GM18526 (cell line): Measurements from ENCODE around the gene GPR26.

Experiments
- POLR2A ChIP-seq: IDR thresholded peaks from 3 replicates; pipeline ENCODE4 v1.6.1; 2011; ENCODE audit not compliant: insufficient read length; ENCODE audit errors: extremely low read depth

Gene GPR26

DNA sequence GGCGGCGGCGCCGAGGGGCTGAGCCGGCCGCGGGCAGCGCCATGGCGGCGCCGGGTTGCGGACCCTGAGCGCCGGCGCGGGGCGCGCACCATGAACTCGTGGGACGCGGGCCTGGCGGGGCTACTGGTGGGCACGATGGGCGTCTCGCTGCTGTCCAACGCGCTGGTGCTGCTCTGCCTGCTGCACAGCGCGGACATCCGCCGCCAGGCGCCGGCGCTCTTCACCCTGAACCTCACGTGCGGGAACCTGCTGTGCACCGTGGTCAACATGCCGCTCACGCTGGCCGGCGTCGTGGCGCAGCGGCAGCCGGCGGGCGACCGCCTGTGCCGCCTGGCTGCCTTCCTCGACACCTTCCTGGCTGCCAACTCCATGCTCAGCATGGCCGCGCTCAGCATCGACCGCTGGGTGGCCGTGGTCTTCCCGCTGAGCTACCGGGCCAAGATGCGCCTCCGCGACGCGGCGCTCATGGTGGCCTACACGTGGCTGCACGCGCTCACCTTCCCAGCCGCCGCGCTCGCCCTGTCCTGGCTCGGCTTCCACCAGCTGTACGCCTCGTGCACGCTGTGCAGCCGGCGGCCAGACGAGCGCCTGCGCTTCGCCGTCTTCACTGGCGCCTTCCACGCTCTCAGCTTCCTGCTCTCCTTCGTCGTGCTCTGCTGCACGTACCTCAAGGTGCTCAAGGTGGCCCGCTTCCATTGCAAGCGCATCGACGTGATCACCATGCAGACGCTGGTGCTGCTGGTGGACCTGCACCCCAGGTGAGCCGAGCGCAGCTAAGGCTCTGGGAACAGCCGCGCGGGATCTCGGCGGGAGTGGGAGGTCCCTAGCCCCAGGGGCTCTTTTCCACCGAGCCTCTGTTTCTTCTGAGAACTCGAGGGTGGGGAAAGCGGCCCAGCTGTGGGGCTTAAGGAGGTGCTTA is at the start of gene GPR26:
GPR26 (plus strand) TSS at position 38 of the 919 bp plus-strand sequence; CDS start at position 91, 53 bp downstream.
- TF ChIP-seq POLR2A, result no peak

GRCh38 chr10:123618224-123618623 is 47.9 kb upstream of the GPR26 start:
- no peak for TF ChIP-seq POLR2A

GRCh38 chr10:123619067-123619855 is 46.9 kb upstream of the GPR26 start:
- TF ChIP-seq POLR2A, result no peak

- TF ChIP-seq POLR2A, result no peak
Observed at GRCh38 chr10:123620621-123621020, 45.5 kb upstream of the GPR26 start.

GRCh38 chr10:123621492-123621891 is 44.7 kb upstream of the GPR26 start:
- TF ChIP-seq POLR2A, result no peak

- TF ChIP-seq POLR2A, result no peak
Observed at GRCh38 chr10:123621916-123622315, 44.2 kb upstream of the GPR26 start.

DNA sequence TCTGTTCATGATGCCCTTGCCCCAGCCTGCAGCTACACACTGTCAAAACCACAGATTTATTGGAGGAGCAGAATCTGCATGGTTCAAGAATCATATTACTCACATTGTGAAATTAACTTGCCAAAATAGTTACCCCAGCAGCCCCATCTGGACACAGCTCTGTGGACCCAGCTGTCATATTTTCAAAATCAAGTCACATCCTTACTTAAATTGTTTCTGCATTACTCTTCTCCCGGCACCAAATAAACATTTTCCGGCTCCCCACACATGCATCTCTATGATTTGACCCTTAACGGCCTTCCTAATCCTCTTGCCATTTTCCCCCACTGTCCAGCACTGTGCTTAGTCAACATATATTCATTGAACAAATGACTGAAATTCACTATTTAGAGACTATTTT is 43.8 kb upstream of the GPR26 start:
- no peak for TF ChIP-seq POLR2A

DNA sequence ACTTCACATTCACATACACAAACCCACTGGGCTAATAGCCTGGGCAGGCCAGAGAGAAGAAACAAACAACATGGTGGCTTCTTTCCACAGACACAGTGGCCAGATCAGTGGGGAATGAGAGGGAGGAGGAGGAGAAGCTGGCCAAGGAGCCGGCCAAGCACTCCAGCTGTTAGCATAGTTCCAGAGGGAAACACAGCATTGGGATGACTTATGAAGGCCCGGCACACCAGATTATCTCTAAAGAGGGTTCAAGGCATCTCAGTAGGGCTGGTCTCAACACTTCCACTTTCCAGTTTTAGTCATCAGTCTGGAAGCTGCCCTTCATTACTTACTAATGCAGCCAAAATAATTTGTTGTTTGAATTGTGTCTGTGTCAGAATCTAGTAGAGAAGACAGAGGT is 42.1 kb upstream of the GPR26 start:
- no peak for TF ChIP-seq POLR2A

DNA sequence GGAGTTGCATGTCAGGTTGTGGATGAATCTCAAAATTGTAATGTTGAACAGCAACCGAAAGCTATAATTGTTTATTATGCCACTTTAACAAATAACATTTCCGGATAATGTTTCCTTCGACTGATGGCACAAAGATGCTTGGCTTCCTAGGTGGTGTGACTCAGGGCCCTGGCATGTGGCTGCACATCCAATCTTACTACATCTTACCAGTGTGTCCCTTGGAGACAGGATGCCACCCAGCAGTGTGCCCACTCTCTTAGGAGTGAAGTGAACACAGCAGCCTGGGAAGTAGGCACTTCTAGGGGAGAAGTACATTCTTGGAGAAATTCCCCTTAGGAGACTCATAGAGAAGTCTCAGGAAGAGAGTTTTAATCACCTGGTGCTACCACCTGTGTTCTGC is 33.0 kb upstream of the GPR26 start:
- no peak for TF ChIP-seq POLR2A

- no peak for TF ChIP-seq POLR2A
Observed at GRCh38 chr10:123633636-123634035, 32.5 kb upstream of the GPR26 start.

GRCh38 chr10:123634221-123634620 is 31.9 kb upstream of the GPR26 start:
- TF ChIP-seq POLR2A, result no peak

- no peak for TF ChIP-seq POLR2A
Observed at GRCh38 chr10:123635131-123635530, 31.0 kb upstream of the GPR26 start.

DNA sequence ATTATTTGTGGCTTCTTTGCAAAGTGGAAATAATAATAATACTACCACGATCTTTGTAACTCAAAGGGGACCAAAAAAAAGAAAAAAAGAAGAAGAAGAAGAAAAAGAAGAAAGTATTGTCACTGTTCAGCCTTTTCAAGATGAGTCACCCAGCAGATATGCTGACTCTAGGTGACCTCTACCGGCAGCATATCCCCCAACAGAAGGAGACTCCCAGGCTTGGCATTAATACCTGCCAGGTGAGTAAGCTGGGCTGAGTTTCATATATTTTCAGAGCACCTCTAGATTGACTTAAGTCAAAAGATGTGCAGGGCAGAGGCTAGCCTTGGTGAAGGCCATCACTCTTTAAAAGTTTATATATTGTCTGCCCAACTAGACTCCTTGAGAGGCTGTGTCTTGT is 30.4 kb upstream of the GPR26 start:
- TF ChIP-seq POLR2A, result no peak

- TF ChIP-seq POLR2A, result no peak
Observed at GRCh38 chr10:123636598-123637325, 29.4 kb upstream of the GPR26 start.

DNA sequence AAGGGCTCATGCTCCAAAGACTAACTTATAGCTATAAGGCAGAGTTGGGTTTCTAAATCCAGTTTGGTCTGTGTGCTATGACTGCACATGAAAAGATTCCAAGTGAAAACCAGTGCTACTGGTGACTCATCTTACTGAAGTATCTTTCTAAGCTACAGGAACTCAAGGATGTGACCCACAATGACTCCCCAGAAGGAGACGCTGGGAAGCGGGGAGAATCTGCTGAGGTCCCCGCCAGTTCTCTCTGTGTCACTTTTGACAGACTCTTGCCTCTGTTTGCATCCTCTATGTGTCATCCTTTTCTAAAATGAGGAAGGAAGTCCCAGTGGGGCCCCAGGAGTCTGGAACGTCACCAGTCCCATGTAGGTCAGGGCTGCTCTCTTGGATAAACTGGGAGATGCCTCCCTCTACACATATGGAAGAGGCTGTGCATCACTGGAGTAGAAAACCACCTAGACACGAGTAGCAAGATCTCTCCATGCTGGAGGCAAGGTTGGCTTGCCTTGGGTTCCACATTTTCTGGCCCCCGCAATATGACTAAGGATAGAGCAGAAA is 28.8 kb upstream of the GPR26 start:
- no peak for TF ChIP-seq POLR2A
